Natural killer cell (primary cell): ENCODE results near the gene KLRD1. TPM values are rescaled to one million over a fixed set of nuclear protein-coding genes. Genes with fewer than 3 reads are reported as not detected.

Source experiments
- ATAC-seq, 3 donors: fragments of 150-1000 bp in 2 of 3; fragments of 200-7000 bp in 1 of 3; cut with Tn5 transposase; 1 replicate in 1 of 3; 2 replicates in 2 of 3; pipeline ENCODE4 v1.10.0; 2021; ENCODE audit warnings: mild to moderate bottlenecking in 2 of 3, moderate library complexity in 2 of 3
- DNase-seq, 2 donors: peaks; one replicate each; pipeline versions ENCODE4 v3.0.0 to v3.0.0-alpha.2; 2013 to 2021; ENCODE audit warnings: mixed read lengths in 1 of 2
- H3K27ac ChIP-seq: one replicate; pipeline ENCODE4 v1.5.1; 2013; ENCODE audit warnings: mild to moderate bottlenecking, low read length
- H3K27me3 ChIP-seq: one replicate; pipeline ENCODE4 v1.6.1; 2013; ENCODE audit warnings: low read length; ENCODE audit not compliant: control insufficient read depth, insufficient read depth
- H3K36me3 ChIP-seq: one replicate; pipeline ENCODE4 v1.6.1; 2013; ENCODE audit warnings: low read length; ENCODE audit not compliant: control insufficient read depth, insufficient read depth
- H3K4me1 ChIP-seq: one replicate; pipeline ENCODE4 v1.6.1; 2013; ENCODE audit warnings: low read length; ENCODE audit not compliant: control insufficient read depth, insufficient read depth
- H3K4me3 ChIP-seq: one replicate; pipeline ENCODE4 v1.5.1; 2013; ENCODE audit warnings: low read length
- H3K9me3 ChIP-seq: one replicate; pipeline ENCODE4 v1.6.1; 2013; ENCODE audit warnings: low read length; ENCODE audit not compliant: control insufficient read depth, insufficient read depth
- H3K27ac Mint-ChIP-seq, 2 donors: one replicate each; pipeline ENCODE4 v1.8.0; 2022; ENCODE audit warnings: mild to moderate bottlenecking in 2 of 2, mixed read lengths in 2 of 2, moderate library complexity in 1 of 2
- H3K27me3 Mint-ChIP-seq, 2 donors: one replicate each; pipeline ENCODE4 v1.8.0; 2022; ENCODE audit warnings: low read depth in 2 of 2, mixed read lengths in 2 of 2
- H3K36me3 Mint-ChIP-seq: one replicate; pipeline ENCODE4 v1.8.0; 2022; ENCODE audit warnings: mixed read lengths
- H3K4me1 Mint-ChIP-seq, 2 donors: one replicate each; pipeline ENCODE4 v1.8.0; 2022; ENCODE audit warnings: mixed read lengths in 2 of 2
- H3K4me3 Mint-ChIP-seq: one replicate; pipeline ENCODE4 v1.8.0; 2022; ENCODE audit warnings: mild to moderate bottlenecking, moderate library complexity, mixed read lengths
- H3K9me3 Mint-ChIP-seq, 2 donors: one replicate each; pipeline ENCODE4 v1.8.0; 2022; ENCODE audit warnings: mixed read lengths in 2 of 2
- WGBS: methylation state at CpG from one replicate; pipeline ENCODE4 v1.1.7; 2013; ENCODE audit warnings: missing lambda C conversion rate; ENCODE audit not compliant: insufficient coverage; 5-methylcytosine and 5-hydroxymethylcytosine counted together
- intact Hi-C: fragments of 100-400 bp; cut with micrococcal nuclease; formaldehyde crosslinking; loops from one replicate; pipeline ENCODE4 v1.14.2; 2022
- total RNA-seq, 4 donors: library from RNA; stranded (reverse); fragments of 120-200 nt in 1 of 4; gene quantifications; one replicate each; pipeline versions ENCODE4 v1.2.3 to v1.2.4, GENCODE V29; 2013 to 2022
- TF ChIP-seq, protein P1 (sequence below): fragments of 200-600 bp; IDR thresholded peaks from one replicate; pipeline ENCODE4 v1.8.0; 2022; ENCODE audit warnings: antibody characterized with exemption

Gene KLRD1
- total RNA-seq, 3 donors from 2014 or later (not counting 1 experiment from before 2014, with no cell fraction given): 568 to 782 (median 688) TPM

DNA sequence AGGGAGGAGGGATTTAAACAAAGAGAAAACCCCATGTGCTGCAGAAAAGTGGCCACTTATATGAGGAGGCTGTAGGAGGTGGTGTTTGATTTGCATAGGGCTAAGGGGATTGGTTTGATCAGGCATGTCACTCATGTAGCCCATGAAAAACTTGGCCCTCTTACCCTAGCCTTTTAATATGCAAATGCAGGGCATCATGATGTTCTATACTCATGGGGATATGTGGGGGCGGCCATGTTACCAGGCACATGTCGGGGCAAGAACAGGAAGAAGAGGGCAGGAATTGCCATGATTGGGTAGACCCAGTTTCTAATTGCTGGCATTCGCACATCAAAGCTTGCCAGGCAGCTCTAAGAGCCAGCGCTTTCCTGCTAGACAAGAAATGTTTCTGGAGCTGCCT, 53.4 kb downstream of the KLRD1 start:
- WGBS: 82% methylated on average over 4 of the region's 4 CpGs
- Histone ChIP-seq H3K27ac (no peak overlapping the region), H3K27me3 (no peaks in the 10 kb centered on the region), H3K4me3 (no peak overlapping the region), H3K4me1 (peaks cover 52% of the 10 kb centered on the region), H3K36me3 (no peaks in the 10 kb centered on the region), H3K9me3 (peaks cover 5% of the 10 kb centered on the region)
- DNase-seq (peak in 1 of 2 donors; percentile 32), ATAC-seq (no peak)
- TF ChIP-seq, protein P1, sequence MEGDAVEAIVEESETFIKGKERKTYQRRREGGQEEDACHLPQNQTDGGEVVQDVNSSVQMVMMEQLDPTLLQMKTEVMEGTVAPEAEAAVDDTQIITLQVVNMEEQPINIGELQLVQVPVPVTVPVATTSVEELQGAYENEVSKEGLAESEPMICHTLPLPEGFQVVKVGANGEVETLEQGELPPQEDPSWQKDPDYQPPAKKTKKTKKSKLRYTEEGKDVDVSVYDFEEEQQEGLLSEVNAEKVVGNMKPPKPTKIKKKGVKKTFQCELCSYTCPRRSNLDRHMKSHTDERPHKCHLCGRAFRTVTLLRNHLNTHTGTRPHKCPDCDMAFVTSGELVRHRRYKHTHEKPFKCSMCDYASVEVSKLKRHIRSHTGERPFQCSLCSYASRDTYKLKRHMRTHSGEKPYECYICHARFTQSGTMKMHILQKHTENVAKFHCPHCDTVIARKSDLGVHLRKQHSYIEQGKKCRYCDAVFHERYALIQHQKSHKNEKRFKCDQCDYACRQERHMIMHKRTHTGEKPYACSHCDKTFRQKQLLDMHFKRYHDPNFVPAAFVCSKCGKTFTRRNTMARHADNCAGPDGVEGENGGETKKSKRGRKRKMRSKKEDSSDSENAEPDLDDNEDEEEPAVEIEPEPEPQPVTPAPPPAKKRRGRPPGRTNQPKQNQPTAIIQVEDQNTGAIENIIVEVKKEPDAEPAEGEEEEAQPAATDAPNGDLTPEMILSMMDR: no peak
- H3K36me3 Mint-ChIP-seq: no peaks in the 10 kb centered on the region
- H3K4me1 Mint-ChIP-seq: peaks cover 42% of the 10 kb centered on the region in 2 donors
- no peak overlapping the region for H3K4me3 Mint-ChIP-seq
- no peaks in the 10 kb centered on the region for H3K27me3 Mint-ChIP-seq
- no peaks in the 10 kb centered on the region for H3K9me3 Mint-ChIP-seq
- intact Hi-C loops: no loop called here
- peak overlapping the region in 1 of 2 donors; percentile 68 for H3K27ac Mint-ChIP-seq

DNA sequence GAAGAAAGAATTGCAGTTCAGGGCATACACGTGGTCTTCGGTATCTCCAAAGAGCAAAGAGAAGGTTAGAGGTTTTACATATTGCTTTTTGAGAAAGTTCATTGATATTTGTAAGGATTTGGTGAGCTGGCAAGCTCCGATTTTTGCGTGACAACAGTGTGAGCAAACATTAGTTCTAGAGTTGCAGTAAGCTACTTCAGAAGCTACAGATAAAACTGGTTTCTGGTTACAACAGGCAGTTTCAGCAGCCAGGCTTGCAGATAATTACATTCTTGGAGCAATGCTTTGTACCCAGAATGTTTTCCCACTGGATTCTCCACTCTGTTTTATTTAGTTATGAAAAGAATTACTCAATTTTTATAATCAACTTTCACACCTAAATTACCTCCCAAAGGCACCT, 54.0 kb downstream of the KLRD1 start:
- H3K9me3 ChIP-seq: peaks cover 5% of the 10 kb centered on the region
- DNase-seq (no peak), ATAC-seq (no peak)
- no peaks in the 10 kb centered on the region for H3K27me3 ChIP-seq
- Mint-ChIP-seq H3K4me1 (peaks cover 42% of the 10 kb centered on the region in 2 donors), H3K4me3 (peak overlapping the region; percentile 49), H3K27ac (peak overlapping the region in 1 of 2 donors; percentile 68), H3K27me3 (no peaks in the 10 kb centered on the region), H3K9me3 (no peaks in the 10 kb centered on the region), H3K36me3 (no peaks in the 10 kb centered on the region)
- H3K4me3 ChIP-seq: no peak overlapping the region
- no peak overlapping the region for H3K27ac ChIP-seq
- WGBS: 97% methylated on average over 4 of the region's 4 CpGs
- intact Hi-C loops: no loop called here
- H3K36me3 ChIP-seq: peaks cover 1% of the 10 kb centered on the region
- TF ChIP-seq, protein P1: no peak
- H3K4me1 ChIP-seq: peaks cover 57% of the 10 kb centered on the region

DNA sequence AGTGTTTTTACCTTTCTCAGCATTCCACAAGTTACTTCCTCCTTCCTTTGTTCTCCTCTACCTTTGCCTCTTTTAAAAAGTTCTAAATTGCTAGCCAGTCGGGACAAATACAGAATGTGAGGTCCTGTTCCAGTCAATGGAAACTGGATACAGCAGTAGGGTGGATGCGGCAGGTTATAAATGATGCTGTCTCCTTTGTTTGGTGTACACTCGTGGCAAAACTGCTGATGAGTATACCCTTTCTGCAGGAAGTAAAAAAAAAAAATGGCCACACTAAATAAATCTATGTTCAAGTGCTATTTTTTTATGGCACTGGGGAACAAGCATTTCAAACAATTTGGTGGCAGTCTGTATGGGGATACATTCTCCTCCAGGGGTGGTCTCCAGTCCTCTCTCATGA, 54.7 kb downstream of the KLRD1 start:
- no peaks in the 10 kb centered on the region for H3K27me3 ChIP-seq
- Mint-ChIP-seq H3K4me3 (peak overlapping the region; percentile 67), H3K36me3 (peaks cover 5% of the 10 kb centered on the region), H3K4me1 (peaks cover 41 to 42% of the 10 kb centered on the region in 2 donors), H3K9me3 (no peaks in the 10 kb centered on the region), H3K27ac (no peak overlapping the region), H3K27me3 (no peaks in the 10 kb centered on the region)
- H3K36me3 ChIP-seq: peaks cover 7% of the 10 kb centered on the region
- ATAC-seq (no peak), DNase-seq (no peak)
- TF ChIP-seq, protein P1: no peak
- H3K9me3 ChIP-seq: peaks cover 5% of the 10 kb centered on the region
- peak overlapping the region; percentile 46 for H3K27ac ChIP-seq
- intact Hi-C loops: no loop called here
- H3K4me3 ChIP-seq: no peak overlapping the region
- H3K4me1 ChIP-seq: peaks cover 60% of the 10 kb centered on the region
- WGBS: 47% methylated on average over 3 of the region's 3 CpGs
